Superior temporal gyrus (tissue), 1 donor: ENCODE measurements around the gene C14orf132.

Source experiments
- DNase-seq: peaks from one replicate; pipeline ENCODE4 v3.0.0-alpha.2; 2016; ENCODE audit errors: extremely low spot score

The C14orf132 gene

GRCh38 chr14:96098309-96098998, 59.3 kb downstream of the C14orf132 start:
- DNase-seq = peak; percentile 88

GRCh38 chr14:96098999-96099335, 59.8 kb downstream of the C14orf132 start:
- DNase-seq = no peak

GRCh38 chr14:96100161-96101064, 61.3 kb downstream of the C14orf132 start:
- DNase-seq = peak; percentile 94

GRCh38 chr14:96102081-96102856, 63.1 kb downstream of the C14orf132 start:
- DNase-seq = no peak

- no peak for DNase-seq
Measured at GRCh38 chr14:96103075-96103474, 63.9 kb downstream of the C14orf132 start.

GRCh38 chr14:96103560-96104460, 64.6 kb downstream of the C14orf132 start:
- no peak for DNase-seq

- DNase-seq = no peak
Measured at GRCh38 chr14:96104469-96105057, 65.4 kb downstream of the C14orf132 start.

- DNase-seq = no peak
Measured at GRCh38 chr14:96105089-96105925, 66.1 kb downstream of the C14orf132 start.

- DNase-seq = no peak
Measured at GRCh38 chr14:96105926-96106441, 66.8 kb downstream of the C14orf132 start.

- no peak for DNase-seq
Measured at GRCh38 chr14:96106891-96107290, 67.7 kb downstream of the C14orf132 start.

- no peak for DNase-seq
Measured at GRCh38 chr14:96108061-96108795, 69.1 kb downstream of the C14orf132 start.

GRCh38 chr14:96108911-96109310, 69.7 kb downstream of the C14orf132 start:
- DNase-seq = no peak

GRCh38 chr14:96109596-96110355, 70.6 kb downstream of the C14orf132 start:
- no peak for DNase-seq

GRCh38 chr14:96112032-96112431, 72.9 kb downstream of the C14orf132 start:
- DNase-seq = no peak

- DNase-seq = no peak
Measured at GRCh38 chr14:96114002-96114401, 74.8 kb downstream of the C14orf132 start.

GRCh38 chr14:96117101-96117897, 78.1 kb downstream of the C14orf132 start:
- no peak for DNase-seq

- DNase-seq = no peak
Measured at GRCh38 chr14:96117960-96118359, 78.8 kb downstream of the C14orf132 start.
